HG03460 (cell line): ENCODE results near the gene MBL2.

ENCODE experiments used
- ATAC-seq: cut with Tn5 transposase; IDR thresholded peaks from one replicate; pipeline ENCODE4 v1.9.1; 2021; ENCODE audit not compliant: unreplicated experiment

The MBL2 gene

GRCh38 chr10:52772623-52773022, at the start of gene MBL2:
Gene MBL2, minus strand, starts transcription at chr10:52772784. Its CDS starts 1,149 bp downstream, at chr10:52771635.
- no peak for ATAC-seq

GRCh38 chr10:52820309-52820708, 47.7 kb upstream of the MBL2 start:
- ATAC-seq: no peak

GRCh38 chr10:52818019-52818418, 45.4 kb upstream of the MBL2 start:
- ATAC-seq: peak; percentile 77

GRCh38 chr10:52814506-52814905, 41.9 kb upstream of the MBL2 start:
- peak; percentile 41 for ATAC-seq

GRCh38 chr10:52811776-52812175, 39.2 kb upstream of the MBL2 start:
- no peak for ATAC-seq

- ATAC-seq: no peak
Observed at GRCh38 chr10:52810761-52811160, 38.2 kb upstream of the MBL2 start.

- ATAC-seq: no peak
Observed at GRCh38 chr10:52807803-52808202, 35.2 kb upstream of the MBL2 start.

GRCh38 chr10:52805414-52806285, 33.1 kb upstream of the MBL2 start:
- ATAC-seq: no peak

GRCh38 chr10:52801947-52802346, 29.4 kb upstream of the MBL2 start:
- no peak for ATAC-seq

- ATAC-seq: no peak
Observed at GRCh38 chr10:52786098-52786497, 13.5 kb upstream of the MBL2 start.

- no peak for ATAC-seq
Observed at GRCh38 chr10:52785418-52785817, 12.8 kb upstream of the MBL2 start.

GRCh38 chr10:52783726-52784125, 11.1 kb upstream of the MBL2 start:
- no peak for ATAC-seq

- no peak for ATAC-seq
Observed at GRCh38 chr10:52782554-52782953, 10.0 kb upstream of the MBL2 start.

GRCh38 chr10:52780391-52781155, 8.0 kb upstream of the MBL2 start:
- ATAC-seq: peak; percentile 6

- ATAC-seq: peak; percentile 95
Observed at GRCh38 chr10:52779541-52780390, 7.2 kb upstream of the MBL2 start.

GRCh38 chr10:52778511-52779392, 6.2 kb upstream of the MBL2 start:
- ATAC-seq: no peak

GRCh38 chr10:52777414-52777813, 4.8 kb upstream of the MBL2 start:
- no peak for ATAC-seq

- ATAC-seq: no peak
Observed at GRCh38 chr10:52776471-52776903, 3.9 kb upstream of the MBL2 start.

GRCh38 chr10:52775132-52775647, 2.6 kb upstream of the MBL2 start:
- no peak for ATAC-seq

- ATAC-seq: no peak
Observed at GRCh38 chr10:52774600-52775106, 2.1 kb upstream of the MBL2 start.
